Keratinocyte (primary cell): ENCODE data around the gene TRMT61A. TPM values are rescaled to one million over a fixed set of nuclear protein-coding genes. Genes with fewer than 3 reads are reported as not detected.

Source experiments
- DNase-seq: peaks from one replicate; pipeline ENCODE4 v3.0.0-alpha.2; 2011; ENCODE audit warnings: low read depth, missing footprints, low spot score
- FAIRE-seq: peaks from 2 replicates; lab custom pipeline; 2011; peaks lifted over from hg19 to GRCh38; lab: Jason Lieb, UNC
- H2AFZ ChIP-seq: 2 replicates; pipeline ENCODE4 v1.6.0; 2012; ENCODE audit warnings: low read length, control low read depth, inconsistent platforms; ENCODE audit not compliant: control insufficient read depth
- H3K27ac ChIP-seq: 2 replicates; pipeline ENCODE4 v1.5.1; 2011; ENCODE audit warnings: low read length; ENCODE audit not compliant: control insufficient read depth, insufficient read depth
- H3K27me3 ChIP-seq: 3 replicates; pipeline ENCODE4 v1.6.0; 2011; ENCODE audit warnings: low read length; ENCODE audit not compliant: control insufficient read depth, insufficient read depth; ENCODE audit errors: extremely low read depth
- H3K36me3 ChIP-seq, 2 experiments: 2 replicates in 1 of 2; 3 replicates in 1 of 2; pipeline ENCODE4 v1.5.1; 2011; ENCODE audit warnings: low read length in 2 of 2, mild to moderate bottlenecking in 1 of 2; ENCODE audit not compliant: control insufficient read depth in 2 of 2, insufficient read depth in 2 of 2; ENCODE audit errors: extremely low read depth in 1 of 2
- H3K4me1 ChIP-seq: 3 replicates; pipeline ENCODE4 v1.5.1; 2011; ENCODE audit warnings: low read length; ENCODE audit not compliant: control insufficient read depth, insufficient read depth; ENCODE audit errors: extremely low read depth
- H3K4me2 ChIP-seq: 3 replicates; pipeline ENCODE4 v1.6.0; 2011; ENCODE audit warnings: low read depth, low read length; ENCODE audit not compliant: control insufficient read depth, insufficient read depth; ENCODE audit errors: extremely low read depth
- H3K4me3 ChIP-seq, 3 experiments: fragments of 200-600 bp in 1 of 3; sonication (generic) in 1 of 3; 2 replicates in 2 of 3; 3 replicates in 1 of 3; pipeline ENCODE4 v1.5.1; 2011 to 2016; ENCODE audit warnings: low read length in 3 of 3, mild to moderate bottlenecking in 3 of 3, control low read depth in 2 of 3, inconsistent platforms in 1 of 3, low read depth in 1 of 3, mixed read lengths in 1 of 3, mixed run types in 1 of 3, moderate library complexity in 1 of 3; ENCODE audit not compliant: control insufficient read depth in 2 of 3, insufficient read depth in 2 of 3; ENCODE audit errors: extremely low read depth in 1 of 3
- H3K79me2 ChIP-seq: 2 replicates; pipeline ENCODE4 v1.6.0; 2012; ENCODE audit warnings: low read length; ENCODE audit not compliant: control insufficient read depth, insufficient read depth
- H3K9ac ChIP-seq: 3 replicates; pipeline ENCODE4 v1.6.0; 2011; ENCODE audit warnings: low read length; ENCODE audit not compliant: control insufficient read depth, insufficient read depth; ENCODE audit errors: extremely low read depth
- H3K9me1 ChIP-seq: 3 replicates; pipeline ENCODE4 v1.6.0; 2011; ENCODE audit warnings: low read length; ENCODE audit not compliant: control insufficient read depth, insufficient read depth; ENCODE audit errors: extremely low read depth
- H3K9me3 ChIP-seq: 2 replicates; pipeline ENCODE4 v1.5.1; 2012; ENCODE audit warnings: low read depth, low read length; ENCODE audit not compliant: control insufficient read depth
- H4K20me1 ChIP-seq: 3 replicates; pipeline ENCODE4 v1.6.0; 2011; ENCODE audit warnings: low read length; ENCODE audit not compliant: control insufficient read depth, insufficient read depth; ENCODE audit errors: extremely low read depth
- EZH2 ChIP-seq: IDR thresholded peaks from one replicate; pipeline ENCODE4 v1.6.1; 2012; ENCODE audit warnings: inconsistent platforms, mild to moderate bottlenecking, low read length, moderate library complexity
- dilution Hi-C: fragments of 300-500 bp; cut with MboI; formaldehyde crosslinking; loops from one replicate; pipeline ENCODE4 v1.7.0; 2020; ENCODE audit warnings: low sequenced_read_pairs; ENCODE audit not compliant: extremely low pct_ligation_motif_present
- polyA plus RNA-seq, 5 experiments: library from polyadenylated mRNA; depleted of rRNA in 3 of 5; stranded (reverse) in 3 of 5; stranded (forward) in 1 of 5; unstranded in 1 of 5; fragments of >200 nt; gene quantifications; 1 replicate in 1 of 5; 2 replicates in 3 of 5; 3 replicates in 1 of 5; pipeline versions ENCODE4 v1.2.1 to v1.2.3, GENCODE V29; 2011 to 2012; ENCODE audit warnings: missing spikeins in 2 of 5, low read depth in 1 of 5, low replicate concordance in 1 of 5
- TF ChIP-seq, protein P1 (sequence below), 3 experiments: IDR thresholded peaks in 1 of 3; conservative IDR thresholded peaks in 1 of 3; optimal IDR thresholded peaks in 1 of 3; 2 replicates in 2 of 3; 3 replicates in 1 of 3; pipeline versions ENCODE3 to v1.5.1; 2011; ENCODE audit warnings: low read length in 3 of 3, mild to moderate bottlenecking in 3 of 3, moderate library complexity in 2 of 3, control low read depth in 1 of 3, inconsistent platforms in 1 of 3; ENCODE audit not compliant: insufficient read depth in 2 of 3; ENCODE audit errors: extremely low read depth in 1 of 3

Gene TRMT61A
- polyA plus RNA-seq, 1 donor (not counting 4 experiments of a cell fraction or from before 2014, with no cell fraction given), result 4.4 TPM

DNA sequence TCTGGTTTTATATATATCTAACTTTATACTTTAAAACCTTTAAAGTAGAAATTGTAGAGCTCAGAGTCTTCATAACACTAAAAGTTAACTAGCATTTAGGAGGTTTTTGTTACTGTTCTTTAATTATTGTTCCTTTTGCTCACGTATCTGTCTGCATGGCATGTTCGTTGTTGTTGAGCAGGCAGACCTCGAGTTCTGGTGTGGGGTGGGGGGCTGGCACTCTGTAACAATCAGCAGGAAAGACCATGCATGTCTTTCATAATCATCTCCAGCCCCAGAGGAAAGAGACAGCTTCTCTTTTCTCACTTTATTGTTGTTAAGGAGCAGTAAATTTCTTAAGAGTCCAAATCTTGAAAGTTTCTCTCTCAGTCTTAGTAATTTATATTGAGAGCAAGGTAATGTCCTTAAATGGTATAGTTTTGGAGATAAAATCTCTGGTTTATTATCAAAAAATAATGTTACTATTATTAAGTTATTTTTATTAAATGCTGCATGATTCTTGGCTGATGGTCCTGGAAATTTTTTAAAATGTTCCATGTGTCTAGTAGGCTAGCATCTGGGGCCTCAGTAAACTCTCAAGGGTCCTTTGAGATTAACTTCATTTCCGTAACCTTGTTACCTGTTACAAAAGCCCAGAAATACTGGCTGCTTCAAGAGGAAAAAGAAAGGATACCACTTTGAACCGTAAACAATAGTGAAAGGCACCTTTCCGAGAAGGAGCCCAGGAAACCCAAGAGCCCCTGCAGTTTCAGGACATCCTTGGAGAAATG, 36.7 kb upstream of the TRMT61A start:
- peaks cover 4% of the 10 kb centered on the region for H3K79me2 ChIP-seq
- no peaks in the 10 kb centered on the region for H3K9me1 ChIP-seq
- no peak for FAIRE-seq

DNA sequence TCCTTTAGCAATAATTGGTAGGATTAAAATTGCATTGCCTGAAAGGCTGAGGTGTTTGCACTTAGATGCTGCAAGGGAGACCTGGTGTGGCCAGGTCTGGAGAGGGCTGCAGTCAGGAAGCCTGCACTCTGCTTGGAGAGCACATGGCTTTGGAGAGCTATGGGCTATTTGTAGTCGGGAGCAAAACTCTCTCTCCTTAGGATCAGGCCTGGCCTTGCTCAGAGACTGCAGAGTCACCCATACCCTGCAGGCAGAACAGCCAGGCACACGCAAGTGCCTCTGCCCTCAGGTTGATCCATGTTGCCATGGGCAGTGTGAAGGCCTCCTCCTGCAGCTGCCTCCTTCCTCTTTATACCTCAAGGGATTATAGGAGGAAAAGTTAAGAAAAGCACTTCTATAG, 33.1 kb upstream of the TRMT61A start:
- H3K4me3 ChIP-seq, result no peak overlapping the region
- DNase-seq (no peak), FAIRE-seq (no peak)
- TF ChIP-seq EZH2, result no peak
- TF ChIP-seq, protein P1, sequence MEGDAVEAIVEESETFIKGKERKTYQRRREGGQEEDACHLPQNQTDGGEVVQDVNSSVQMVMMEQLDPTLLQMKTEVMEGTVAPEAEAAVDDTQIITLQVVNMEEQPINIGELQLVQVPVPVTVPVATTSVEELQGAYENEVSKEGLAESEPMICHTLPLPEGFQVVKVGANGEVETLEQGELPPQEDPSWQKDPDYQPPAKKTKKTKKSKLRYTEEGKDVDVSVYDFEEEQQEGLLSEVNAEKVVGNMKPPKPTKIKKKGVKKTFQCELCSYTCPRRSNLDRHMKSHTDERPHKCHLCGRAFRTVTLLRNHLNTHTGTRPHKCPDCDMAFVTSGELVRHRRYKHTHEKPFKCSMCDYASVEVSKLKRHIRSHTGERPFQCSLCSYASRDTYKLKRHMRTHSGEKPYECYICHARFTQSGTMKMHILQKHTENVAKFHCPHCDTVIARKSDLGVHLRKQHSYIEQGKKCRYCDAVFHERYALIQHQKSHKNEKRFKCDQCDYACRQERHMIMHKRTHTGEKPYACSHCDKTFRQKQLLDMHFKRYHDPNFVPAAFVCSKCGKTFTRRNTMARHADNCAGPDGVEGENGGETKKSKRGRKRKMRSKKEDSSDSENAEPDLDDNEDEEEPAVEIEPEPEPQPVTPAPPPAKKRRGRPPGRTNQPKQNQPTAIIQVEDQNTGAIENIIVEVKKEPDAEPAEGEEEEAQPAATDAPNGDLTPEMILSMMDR (optimal IDR thresholded peaks at IDR 0.05 in 1 of 3, IDR thresholded peaks at IDR 0.05 in 1 of 3, conservative IDR thresholded peaks at IDR 0.05 in 1 of 3; ENCODE audit: extremely low read depth in 1 of 3, insufficient read depth in 2 of 3, low read length in 3 of 3), result no peak
- no peaks in the 10 kb centered on the region for H3K9me3 ChIP-seq
- no peak overlapping the region for H3K27ac ChIP-seq
- dilution Hi-C loops, result no loop called here
- H3K9ac ChIP-seq, result no peak overlapping the region
- H2AFZ ChIP-seq, result no peak overlapping the region
- H4K20me1 ChIP-seq, result peaks cover 9% of the 10 kb centered on the region
- no peaks in the 10 kb centered on the region for H3K9me1 ChIP-seq
- no peaks in the 10 kb centered on the region for H3K27me3 ChIP-seq
- peaks cover 8% of the 10 kb centered on the region for H3K4me1 ChIP-seq
- no peak overlapping the region for H3K4me2 ChIP-seq
- H3K79me2 ChIP-seq, result peaks cover 7% of the 10 kb centered on the region
- peaks cover 19 to 28% of the 10 kb centered on the region in 2 experiments for H3K36me3 ChIP-seq

More for the DNA sequence above, 36.7 kb upstream of the TRMT61A start:
- H4K20me1 ChIP-seq, result peaks cover 2% of the 10 kb centered on the region
- no peaks in the 10 kb centered on the region for H3K27me3 ChIP-seq
- TF ChIP-seq, protein P1 (optimal IDR thresholded peaks at IDR 0.05 in 1 of 3, IDR thresholded peaks at IDR 0.05 in 1 of 3, conservative IDR thresholded peaks at IDR 0.05 in 1 of 3; ENCODE audit: extremely low read depth in 1 of 3, insufficient read depth in 2 of 3, low read length in 3 of 3), result no peak
- no peak for TF ChIP-seq EZH2
- H3K36me3 ChIP-seq, result peaks cover 25 to 28% of the 10 kb centered on the region in 2 experiments
- H3K9ac ChIP-seq, result no peak overlapping the region
- H2AFZ ChIP-seq, result no peak overlapping the region
- no peak overlapping the region for H3K27ac ChIP-seq
- no peaks in the 10 kb centered on the region for H3K9me3 ChIP-seq
- DNase-seq, result no peak
- no peak overlapping the region for H3K4me2 ChIP-seq
- dilution Hi-C loops, result no loop called here
- H3K4me3 ChIP-seq, result no peak overlapping the region
- H3K4me1 ChIP-seq, result peaks cover 2% of the 10 kb centered on the region
